Limb (tissue), 2 donors: ENCODE measurements around the gene PDCL3.

ENCODE experiments used
- DNase-seq, 2 donors: peaks; one replicate each; pipeline ENCODE4 v3.0.0-alpha.2; 2016; ENCODE audit errors: extremely low spot score in 2 of 2

PDCL3 gene

GRCh38 chr2:100560216-100560830 is 2.5 kb upstream of the PDCL3 start:
- no peak for DNase-seq

GRCh38 chr2:100561191-100561590 is 1.6 kb upstream of the PDCL3 start:
- DNase-seq: no peak

- DNase-seq: no peak
Measured at GRCh38 chr2:100563407-100564247, 834 bp downstream of the PDCL3 start.

- DNase-seq: no peak
Measured at GRCh38 chr2:100568989-100569388, 6.2 kb downstream of the PDCL3 start.

GRCh38 chr2:100571668-100572067 is 8.9 kb downstream of the PDCL3 start:
- DNase-seq: no peak

- no peak for DNase-seq
Measured at GRCh38 chr2:100577777-100578176, 15.0 kb downstream of the PDCL3 start.

GRCh38 chr2:100580367-100581276 is 17.8 kb downstream of the PDCL3 start:
- no peak for DNase-seq

- no peak for DNase-seq
Measured at GRCh38 chr2:100581277-100581612, 18.5 kb downstream of the PDCL3 start.

GRCh38 chr2:100584816-100585215 is 22.0 kb downstream of the PDCL3 start:
- no peak for DNase-seq

GRCh38 chr2:100588071-100588786 is 25.4 kb downstream of the PDCL3 start:
- DNase-seq: no peak

- no peak for DNase-seq
Measured at GRCh38 chr2:100589527-100589926, 26.7 kb downstream of the PDCL3 start.

- DNase-seq: no peak
Measured at GRCh38 chr2:100592226-100592625, 29.4 kb downstream of the PDCL3 start.

- DNase-seq: no peak
Measured at GRCh38 chr2:100596465-100596864, 33.7 kb downstream of the PDCL3 start.

- no peak for DNase-seq
Measured at GRCh38 chr2:100599566-100599965, 36.8 kb downstream of the PDCL3 start.

- no peak for DNase-seq
Measured at GRCh38 chr2:100601661-100602060, 38.9 kb downstream of the PDCL3 start.

- DNase-seq: no peak
Measured at GRCh38 chr2:100603414-100603813, 40.6 kb downstream of the PDCL3 start.

- peak in 1 of 2 donors; percentile 52 for DNase-seq
Measured at GRCh38 chr2:100603948-100604633, 41.3 kb downstream of the PDCL3 start.

- no peak for DNase-seq
Measured at GRCh38 chr2:100606332-100606725, 43.5 kb downstream of the PDCL3 start.

- peak; percentile 15 to 54 for DNase-seq
Measured at GRCh38 chr2:100606726-100607343, 44.0 kb downstream of the PDCL3 start.

- DNase-seq: peak; percentile 68 to 90
Measured at GRCh38 chr2:100610381-100610831, 47.6 kb downstream of the PDCL3 start.
